Islet of Langerhans (tissue), 1 donor: ENCODE measurements around the gene TOPORS.

Source experiments
- FAIRE-seq: peaks from one replicate; lab custom pipeline; 2011; peaks lifted over from hg19 to GRCh38; lab: Jason Lieb, UNC

TOPORS gene

DNA sequence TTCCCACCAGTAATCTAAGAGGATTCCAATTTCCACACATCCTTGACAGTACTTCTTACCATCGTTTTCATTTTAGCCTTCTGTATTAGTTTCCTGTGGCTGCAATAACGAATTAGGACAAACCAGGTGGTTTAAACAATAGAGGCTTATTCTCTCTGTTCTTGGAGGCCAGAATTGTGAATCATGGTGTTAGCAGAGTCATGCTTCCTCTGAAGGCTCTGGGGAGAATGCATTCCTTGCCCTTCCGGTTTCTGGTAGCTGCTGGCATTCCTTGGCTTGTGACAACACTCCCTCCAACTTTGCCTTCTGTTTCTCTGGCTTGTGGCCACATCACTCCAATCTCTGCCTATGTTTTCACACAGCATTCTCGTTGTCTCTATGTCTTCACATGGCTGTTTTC is 49.9 kb downstream of the TOPORS start:
- FAIRE-seq = no peak

DNA sequence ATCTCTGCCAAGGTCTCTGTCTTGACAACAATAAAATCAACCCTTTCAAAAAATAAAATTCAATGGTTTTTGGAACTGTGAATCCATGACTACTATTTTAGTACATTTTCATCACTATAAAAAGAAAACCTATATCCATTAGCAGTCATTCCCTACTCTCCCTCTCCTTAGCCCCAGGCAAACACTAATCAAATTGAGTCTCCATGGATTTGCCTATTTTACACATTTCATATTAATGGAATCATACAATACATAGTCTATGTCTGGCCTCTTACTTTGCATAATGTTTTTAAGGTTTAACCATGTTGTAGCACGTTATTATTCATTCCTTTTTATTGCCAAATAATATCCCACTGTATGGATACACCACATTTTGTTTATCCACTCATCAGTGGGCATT is 50.5 kb downstream of the TOPORS start:
- FAIRE-seq = no peak

DNA sequence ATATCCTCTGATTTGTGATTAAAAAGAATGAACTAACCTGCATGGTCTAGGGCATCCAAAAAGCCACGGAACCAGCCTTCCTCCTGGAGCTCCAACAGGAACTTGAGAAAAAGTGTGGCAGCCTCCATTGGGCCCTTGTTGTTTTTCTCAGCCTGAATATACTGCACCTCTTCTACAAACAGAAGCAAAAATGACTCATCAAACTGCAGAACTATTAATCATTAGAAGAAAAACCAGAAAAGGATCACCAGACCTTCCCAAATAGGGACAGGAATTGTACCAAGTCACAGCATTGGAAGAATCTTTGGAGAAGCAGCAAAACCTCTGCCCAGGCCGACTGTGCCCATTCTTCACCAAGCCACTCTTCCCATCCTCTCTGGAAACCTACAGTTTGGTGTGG is 51.6 kb downstream of the TOPORS start:
- no peak for FAIRE-seq

DNA sequence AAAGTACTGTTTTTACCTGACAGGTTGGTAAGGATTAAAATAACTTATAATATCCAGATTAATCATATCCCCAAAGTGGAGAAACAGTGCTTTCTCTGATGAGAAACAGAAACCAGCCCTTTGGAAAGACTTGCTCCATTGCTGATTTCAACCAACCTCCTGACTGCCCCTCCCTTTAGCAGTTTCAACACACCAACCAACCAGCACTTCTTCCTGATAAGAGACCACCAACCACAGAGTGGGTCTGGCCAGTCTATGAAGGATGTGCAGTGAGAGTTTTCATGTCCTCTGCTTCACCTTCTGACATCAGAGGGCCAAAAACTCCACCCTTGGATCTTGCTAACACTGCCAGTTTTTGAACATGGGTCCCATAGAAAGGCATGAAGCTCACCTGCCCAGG is 54.5 kb downstream of the TOPORS start:
- no peak for FAIRE-seq

DNA sequence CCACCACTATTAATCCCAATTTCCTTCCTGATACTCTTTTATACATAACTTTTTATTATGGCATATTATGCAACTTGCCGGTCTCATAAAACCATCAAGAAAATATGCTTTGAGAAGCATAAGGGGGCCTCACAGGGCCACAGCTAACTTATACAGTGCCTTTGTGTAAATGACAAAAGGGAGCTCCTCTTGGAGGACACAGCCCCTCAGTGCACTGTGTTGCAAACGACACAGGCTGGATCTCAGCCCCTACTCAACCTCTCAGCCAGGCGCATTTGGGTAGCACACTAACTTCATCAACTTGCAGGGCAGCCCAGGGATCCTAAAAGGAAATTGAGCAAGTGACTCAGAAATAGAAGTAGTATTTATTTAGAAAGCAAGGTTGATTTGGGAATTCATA is 61.8 kb downstream of the TOPORS start:
- no peak for FAIRE-seq
